ENCODE measurements around the gene BCLAF1. TPM values are rescaled to one million over a fixed set of nuclear protein-coding genes. Genes with fewer than 3 reads are reported as not detected.

BCLAF1 gene
- total RNA-seq, 2 experiments from 2014 or later = 166 to 223 TPM

DNA sequence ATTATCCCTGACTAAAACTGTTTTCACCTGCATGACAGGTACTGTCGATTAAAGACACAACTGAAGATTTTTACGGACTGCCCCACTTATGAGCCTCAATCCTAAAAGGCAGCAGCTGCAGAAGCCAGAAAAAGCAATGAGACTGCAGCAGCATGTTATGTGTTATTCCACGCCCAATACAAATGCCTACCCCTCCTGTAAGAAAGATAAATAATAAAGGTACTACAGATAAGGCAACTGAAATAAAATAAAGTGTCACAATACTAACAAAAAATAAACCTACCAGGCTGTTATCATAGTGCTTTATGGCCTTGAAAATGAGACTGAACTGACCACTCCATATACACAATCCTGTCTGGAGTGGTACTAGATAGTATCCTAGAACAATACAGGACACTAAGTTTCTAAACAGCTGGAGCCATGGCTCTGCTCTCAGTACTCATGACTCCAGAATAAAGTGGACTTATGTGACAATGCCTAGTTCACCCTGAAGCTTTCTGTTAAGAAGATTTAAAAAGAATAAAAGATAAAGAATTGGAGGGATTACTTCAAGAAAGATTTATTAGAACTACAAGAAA, 9.5 kb downstream of the BCLAF1 start:
- no peaks in the 10 kb centered on the region for H3K9me3 Mint-ChIP-seq (ENCODE audit: low read depth)
- H3K4me1 Mint-ChIP-seq = peaks cover 66% of the 10 kb centered on the region
- no peak overlapping the region for H3K4me3 Mint-ChIP-seq
- DNase-seq (no peak), ATAC-seq (no peak)
- CTCF ChIA-PET = interaction anchor here (0.8 to 1.0 kb wide), 2 partner anchors 8 to 10 kb away, joined by 3 read pairs; no protein-coding TSS in a partner anchor
- no peak overlapping the region for H3K27ac Mint-ChIP-seq
- peaks cover 52% of the 10 kb centered on the region for H3K36me3 Mint-ChIP-seq (ENCODE audit: low read depth)
- POLR2A ChIA-PET = no interaction called here
- intact Hi-C loops (cut with DNase I, micrococcal nuclease) = loop anchor here in 1 of 2 experiments (2.0 kb wide), 1 partner anchor 13 kb away; no protein-coding TSS in a partner anchor
- no peaks in the 10 kb centered on the region for H3K27me3 Mint-ChIP-seq

DNA sequence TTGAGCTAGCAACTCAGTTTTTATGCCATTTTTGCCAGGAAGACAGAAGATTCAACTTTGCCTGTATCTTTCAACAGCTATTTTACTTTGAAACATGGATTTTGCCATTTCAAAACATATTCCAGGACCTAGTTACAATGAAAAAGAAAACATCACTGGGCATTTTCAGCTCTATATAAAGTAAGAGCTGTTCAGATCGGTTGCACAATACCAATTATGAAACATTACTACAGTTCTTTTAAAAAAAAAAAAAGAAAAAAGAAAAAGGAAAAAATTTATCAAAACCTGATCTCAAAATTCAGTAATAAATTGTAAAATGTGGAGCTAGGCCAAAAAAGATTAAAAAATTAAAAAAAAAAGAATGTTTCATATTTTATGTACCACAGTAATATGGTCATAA, 15.6 kb downstream of the BCLAF1 start:
- Mint-ChIP-seq H3K4me3 (no peak overlapping the region), H3K9me3 (ENCODE audit: low read depth) (no peaks in the 10 kb centered on the region), H3K36me3 (ENCODE audit: low read depth) (peaks cover 66% of the 10 kb centered on the region), H3K27ac (peak overlapping the region; percentile 3), H3K4me1 (peaks cover 31% of the 10 kb centered on the region), H3K27me3 (no peaks in the 10 kb centered on the region)
- intact Hi-C loops (cut with DNase I, micrococcal nuclease) = no loop called here
- ChIA-PET CTCF (interaction anchor here (0.5 to 1.4 kb wide), 4 partner anchors 11 to 20 kb away, joined by 3 to 7 read pairs (median 4); no protein-coding TSS in a partner anchor), POLR2A (interaction anchor here (1.1 to 1.2 kb wide), 3 partner anchors 14 to 18 kb away, joined by 3 to 4 read pairs (median 4); partner anchors contain the start of gene BCLAF1)
- DNase-seq = no peak
- ATAC-seq = no peak

DNA sequence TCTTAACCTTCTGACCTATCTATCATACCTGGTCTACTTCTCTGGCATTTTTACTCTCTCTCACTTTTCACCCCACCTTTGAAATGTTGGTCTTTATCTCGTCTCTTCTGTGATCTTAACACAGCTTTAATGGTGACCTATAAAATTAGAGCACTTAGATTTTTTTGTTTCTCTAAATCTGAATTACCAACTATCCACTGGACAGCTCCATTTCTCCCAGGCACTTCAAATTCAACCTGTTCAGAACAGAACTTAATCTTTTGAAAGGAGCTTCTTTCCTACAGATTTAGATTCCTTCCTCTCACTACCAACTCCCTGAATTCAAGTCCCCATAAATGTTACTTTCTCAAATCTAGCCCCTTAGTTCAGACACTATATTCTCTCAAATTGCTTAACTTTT, 24.5 kb downstream of the BCLAF1 start:
- ATAC-seq (no peak), DNase-seq (no peak)
- intact Hi-C loops (cut with DNase I, micrococcal nuclease) = no loop called here
- Mint-ChIP-seq H3K4me3 (no peak overlapping the region), H3K36me3 (ENCODE audit: low read depth) (peaks cover 64% of the 10 kb centered on the region), H3K9me3 (ENCODE audit: low read depth) (no peaks in the 10 kb centered on the region), H3K4me1 (peaks cover 26% of the 10 kb centered on the region), H3K27me3 (no peaks in the 10 kb centered on the region), H3K27ac (peak overlapping the region; percentile 30)
- ChIA-PET POLR2A (interaction anchor here (0.9 kb wide), 1 partner anchor 10 kb away, joined by 4 read pairs; no protein-coding TSS in a partner anchor), CTCF (interaction anchor here (0.9 kb wide), 1 partner anchor 13 kb away, joined by 3 read pairs; no protein-coding TSS in a partner anchor)

DNA sequence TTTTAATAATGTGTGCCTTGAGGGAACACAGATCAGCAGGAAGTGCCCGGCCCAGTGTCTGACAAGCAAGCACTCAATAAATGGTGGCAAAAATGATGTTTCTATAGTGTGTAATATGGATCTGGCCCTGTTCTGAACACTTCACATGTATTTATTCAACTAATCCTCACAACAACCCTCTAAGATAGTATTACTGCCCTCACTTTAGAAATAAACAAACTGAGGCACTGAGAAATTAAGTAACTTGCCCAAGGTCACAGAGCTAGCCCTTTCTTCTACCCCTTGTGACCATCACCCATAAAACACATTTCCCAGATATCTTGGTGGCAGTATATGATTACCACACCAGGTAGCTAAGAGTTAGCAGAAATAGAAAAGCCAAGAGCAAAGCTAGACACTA, 26.7 kb downstream of the BCLAF1 start:
- Mint-ChIP-seq H3K4me3 (no peak overlapping the region), H3K4me1 (peaks cover 20% of the 10 kb centered on the region), H3K27ac (peak overlapping the region; percentile 2), H3K36me3 (ENCODE audit: low read depth) (peaks cover 65% of the 10 kb centered on the region), H3K27me3 (no peaks in the 10 kb centered on the region), H3K9me3 (ENCODE audit: low read depth) (no peaks in the 10 kb centered on the region)
- DNase-seq (no peak), ATAC-seq (no peak)
- ChIA-PET CTCF (interaction anchor here (1.0 to 1.5 kb wide), 3 partner anchors 11 to 55 kb away, joined by 3 to 7 read pairs (median 4); no protein-coding TSS in a partner anchor), POLR2A (no interaction called here)
- intact Hi-C loops (cut with DNase I, micrococcal nuclease) = no loop called here

DNA sequence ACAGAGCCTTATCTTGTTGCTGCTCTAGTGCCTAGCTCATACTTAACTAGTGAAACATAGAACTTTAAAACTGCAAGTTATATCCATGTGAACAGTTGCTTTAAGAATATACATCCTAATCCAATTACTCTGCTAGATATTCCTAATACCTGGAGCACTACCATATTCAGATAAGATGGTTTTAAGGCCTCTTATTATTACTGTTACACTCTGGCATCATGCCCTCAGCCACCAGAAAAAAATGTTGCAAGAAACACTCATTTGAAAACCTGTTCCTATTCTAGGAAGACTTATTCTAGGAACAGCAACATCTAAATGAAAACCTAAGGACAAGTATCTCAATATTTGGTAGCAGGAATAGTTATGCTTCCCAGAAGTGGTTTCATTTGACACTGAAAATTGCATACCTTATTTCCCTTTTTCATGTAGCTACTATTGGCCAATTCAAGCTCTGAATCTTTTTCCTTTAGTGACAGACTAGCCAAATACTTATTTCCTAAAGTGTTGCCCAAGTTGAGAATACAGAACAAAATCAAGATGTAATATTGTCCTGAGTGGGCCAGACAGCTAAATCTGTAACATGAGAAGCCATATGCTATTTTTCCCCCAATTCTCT, 34.7 kb downstream of the BCLAF1 start:
- Mint-ChIP-seq H3K9me3 (ENCODE audit: low read depth) (no peaks in the 10 kb centered on the region), H3K27ac (no peak overlapping the region), H3K36me3 (ENCODE audit: low read depth) (peaks cover 22% of the 10 kb centered on the region), H3K4me1 (peaks cover 30% of the 10 kb centered on the region), H3K27me3 (no peaks in the 10 kb centered on the region), H3K4me3 (no peak overlapping the region)
- intact Hi-C loops (cut with DNase I, micrococcal nuclease) = loop anchor here in 1 of 2 experiments (2.0 kb wide), 1 partner anchor 16 kb away; no protein-coding TSS in a partner anchor
- ChIA-PET CTCF (interaction anchor here (1.2 kb wide), 1 partner anchor 22 kb away, joined by 5 read pairs; no protein-coding TSS in a partner anchor), POLR2A (interaction anchor here (0.7 to 1.5 kb wide), 2 partner anchors 10 to 34 kb away, joined by 3 to 4 read pairs; partner anchors contain the start of gene BCLAF1)
- DNase-seq = no peak
- no peak for ATAC-seq

DNA sequence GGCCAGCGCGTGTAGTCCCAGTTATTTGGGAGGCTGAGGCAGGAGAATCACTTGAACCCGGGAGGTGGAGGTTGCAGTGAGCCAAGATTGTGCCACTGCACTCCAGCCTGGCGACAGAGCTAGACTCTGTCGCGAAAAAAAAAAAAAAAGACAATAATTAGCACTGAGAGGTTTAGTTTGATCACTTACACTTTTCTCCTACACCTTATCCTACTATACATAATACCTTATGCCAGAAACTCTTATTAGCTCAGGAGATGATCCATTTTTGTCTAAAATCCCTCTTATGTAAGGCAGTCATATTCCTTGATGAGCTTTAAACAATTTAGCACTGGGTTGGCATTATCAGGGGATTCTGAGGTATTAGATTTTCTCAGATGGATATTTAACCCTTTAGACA, 35.9 kb downstream of the BCLAF1 start:
- ChIA-PET POLR2A (interaction anchor here (0.6 to 2.4 kb wide), 3 partner anchors 17 to 751 kb away, joined by 3 to 10 read pairs (median 6); no protein-coding TSS in a partner anchor), CTCF (interaction anchor here (0.6 to 1.3 kb wide), 3 partner anchors 20 to 110 kb away, joined by 4 to 7 read pairs (median 5); no protein-coding TSS in a partner anchor)
- H3K4me1 Mint-ChIP-seq = peaks cover 39% of the 10 kb centered on the region
- no peaks in the 10 kb centered on the region for H3K27me3 Mint-ChIP-seq
- H3K36me3 Mint-ChIP-seq (ENCODE audit: low read depth) = peaks cover 21% of the 10 kb centered on the region
- DNase-seq = no peak
- H3K27ac Mint-ChIP-seq = no peak overlapping the region
- no peaks in the 10 kb centered on the region for H3K9me3 Mint-ChIP-seq (ENCODE audit: low read depth)
- H3K4me3 Mint-ChIP-seq = no peak overlapping the region
- no peak for ATAC-seq
- intact Hi-C loops (cut with DNase I, micrococcal nuclease) = loop anchor here in 1 of 2 experiments (2.0 kb wide), 1 partner anchor 17 kb away; no protein-coding TSS in a partner anchor

DNA sequence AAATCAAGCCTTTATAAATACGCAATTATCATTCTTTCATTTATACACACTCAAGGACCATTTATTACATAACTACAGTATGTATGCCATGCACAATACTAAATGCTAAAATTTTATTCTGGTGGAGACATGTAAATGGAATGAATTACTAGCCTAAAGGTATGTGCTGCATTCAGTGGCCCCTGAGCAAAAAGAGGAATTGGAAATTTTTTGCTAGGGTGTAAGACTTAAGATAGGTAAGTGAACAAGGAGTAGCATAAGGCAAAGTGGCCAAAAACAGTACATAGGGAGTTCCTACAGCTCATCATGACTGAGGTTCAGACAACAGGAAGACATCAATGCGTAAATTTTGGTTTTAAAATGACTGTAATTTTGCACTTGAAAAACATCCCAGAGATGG, 37.2 kb downstream of the BCLAF1 start:
- intact Hi-C loops (cut with DNase I, micrococcal nuclease) = no loop called here
- H3K27ac Mint-ChIP-seq = no peak overlapping the region
- H3K4me3 Mint-ChIP-seq = no peak overlapping the region

DNA sequence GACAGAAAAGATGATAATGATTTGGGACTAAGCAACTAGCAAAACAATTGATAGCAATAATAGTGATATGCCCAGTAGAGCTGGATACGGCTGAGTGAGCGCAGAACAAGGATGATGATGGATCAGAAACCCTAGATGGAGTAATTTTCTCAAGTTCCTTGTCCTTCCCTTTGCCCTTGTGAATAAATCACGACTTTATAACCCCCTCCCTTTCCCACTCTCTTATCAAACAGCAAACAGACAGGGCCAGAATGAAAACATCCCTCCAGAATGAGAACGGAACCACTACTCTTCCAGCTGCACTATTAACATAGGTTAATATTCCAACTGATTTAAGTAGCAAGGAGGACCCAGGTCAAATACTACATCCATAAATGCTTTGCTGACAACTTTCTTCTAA, 38.3 kb downstream of the BCLAF1 start:
- Mint-ChIP-seq H3K4me1 (peaks cover 42% of the 10 kb centered on the region), H3K27me3 (no peaks in the 10 kb centered on the region), H3K9me3 (ENCODE audit: low read depth) (no peaks in the 10 kb centered on the region), H3K36me3 (ENCODE audit: low read depth) (peaks cover 31% of the 10 kb centered on the region), H3K4me3 (peak overlapping the region; percentile 98), H3K27ac (no peak overlapping the region)
- ChIA-PET POLR2A (interaction anchor here (0.6 to 3.8 kb wide), 2 partner anchors 38 to 767 kb away, joined by 5 to 48 read pairs; partner anchors contain the start of gene BCLAF1), CTCF (interaction anchor here (0.8 to 1.7 kb wide), 7 partner anchors 11 to 66 kb away, joined by 3 to 9 read pairs (median 4); partner anchors contain the start of gene BCLAF1)
- no peak for DNase-seq
- no peak for ATAC-seq
- intact Hi-C loops (cut with DNase I, micrococcal nuclease) = no loop called here

More for the DNA sequence above, 37.2 kb downstream of the BCLAF1 start:
- Mint-ChIP-seq H3K27me3 (no peaks in the 10 kb centered on the region), H3K36me3 (ENCODE audit: low read depth) (peaks cover 27% of the 10 kb centered on the region), H3K9me3 (ENCODE audit: low read depth) (no peaks in the 10 kb centered on the region), H3K4me1 (peaks cover 42% of the 10 kb centered on the region)
- DNase-seq (no peak), ATAC-seq (no peak)
- POLR2A ChIA-PET = interaction anchor here (2.4 kb wide), 1 partner anchor 35 kb away, joined by 10 read pairs; no protein-coding TSS in a partner anchor
- CTCF ChIA-PET = interaction anchor here (0.8 to 1.3 kb wide), 5 partner anchors 11 to 33 kb away, joined by 3 to 5 read pairs (median 4); no protein-coding TSS in a partner anchor

DNA sequence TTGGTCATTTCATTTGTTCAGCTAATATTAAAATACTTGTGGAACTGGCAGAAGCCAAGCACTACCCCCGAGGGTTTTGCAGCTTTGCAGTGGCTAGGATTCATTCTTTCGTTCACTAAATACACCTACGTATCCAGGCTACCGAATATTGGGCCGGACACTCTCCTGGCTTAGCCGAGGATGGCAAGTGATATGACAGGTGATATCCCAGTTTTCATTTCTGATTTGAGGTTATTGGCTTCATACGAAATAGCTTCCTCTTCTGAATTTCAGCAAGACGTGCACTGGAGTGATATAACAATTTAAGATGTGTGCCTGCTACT, 39.0 kb downstream of the BCLAF1 start:
- Mint-ChIP-seq H3K4me3 (peak overlapping the region; percentile 98), H3K36me3 (ENCODE audit: low read depth) (peaks cover 31% of the 10 kb centered on the region), H3K27me3 (no peaks in the 10 kb centered on the region), H3K4me1 (peaks cover 42% of the 10 kb centered on the region), H3K27ac (peak overlapping the region; percentile 90), H3K9me3 (ENCODE audit: low read depth) (no peaks in the 10 kb centered on the region)
- ATAC-seq (peak; percentile 10), DNase-seq (no peak)
- CTCF ChIA-PET = interaction anchor here (0.9 to 1.9 kb wide), 6 partner anchors 11 to 67 kb away, joined by 3 to 9 read pairs (median 4); partner anchors contain the start of gene BCLAF1
- intact Hi-C loops (cut with DNase I, micrococcal nuclease) = loop anchor here (1.0 kb wide), 4 partner anchors 39 to 572 kb away; partner anchors contain the start of genes BCLAF1 (in 2 of the 2), MAP7 (in 1 of the 2) and PEX7 (in 1 of the 2)
- POLR2A ChIA-PET = interaction anchor here (0.5 to 3.8 kb wide), 10 partner anchors 10 to 866 kb away, joined by 3 to 48 read pairs (median 5); partner anchors contain the start of gene BCLAF1

DNA sequence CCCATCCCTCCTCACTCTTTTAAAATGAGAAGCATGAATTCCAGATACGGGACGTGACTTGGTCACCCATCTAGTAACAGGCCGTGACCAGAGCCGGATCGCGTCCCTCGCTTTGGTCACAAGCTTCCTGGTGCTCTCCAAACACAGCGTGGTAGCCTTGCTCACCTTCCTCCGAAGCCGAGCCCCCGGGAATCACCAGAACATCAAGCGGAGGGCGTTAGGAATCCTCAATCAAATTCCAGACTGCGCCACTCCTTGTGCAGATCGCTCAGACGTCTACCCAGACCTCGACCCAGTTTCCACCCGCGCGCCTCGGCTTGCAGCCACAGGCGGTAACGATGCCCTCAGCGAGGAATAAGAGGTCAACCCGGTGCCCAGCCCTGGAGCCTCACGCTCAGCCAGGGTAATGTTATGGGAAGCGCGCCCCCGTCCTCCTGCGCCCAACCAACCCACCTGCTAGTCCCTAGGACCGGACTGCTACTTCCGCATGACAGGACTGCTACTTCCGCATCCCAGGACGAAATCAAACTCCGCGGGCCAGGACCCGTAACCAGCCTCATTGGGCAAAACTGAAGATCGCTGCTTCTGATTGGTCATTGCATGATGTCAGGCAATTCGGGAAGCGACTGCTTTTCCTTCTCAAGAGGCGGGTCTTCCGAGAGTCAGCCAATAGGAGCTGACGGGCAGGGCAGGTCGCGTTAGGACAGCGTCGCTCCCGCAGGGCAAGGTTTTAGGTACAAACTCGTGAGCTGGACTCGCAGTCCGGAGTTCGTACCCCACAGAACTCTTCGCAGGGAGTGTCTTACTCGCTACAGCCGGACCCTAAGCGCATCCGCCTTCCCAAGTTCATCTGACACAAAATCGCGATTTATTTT, 39.6 kb downstream of the BCLAF1 start, which contains the start of gene MTFR2:
Gene MTFR2, minus strand, starts transcription at position 501 of the 875 bp plus-strand sequence. CDS start 1,212 bp downstream, outside the sequence.
- H3K27me3 Mint-ChIP-seq = no peaks in the 10 kb centered on the region
- peak within 1 kb of the TSS; percentile 98 for H3K4me3 Mint-ChIP-seq
- CTCF ChIA-PET = interaction anchor here (0.6 to 1.9 kb wide), 7 partner anchors 10 to 714 kb away, joined by 3 to 9 read pairs (median 4); partner anchors contain the start of gene BCLAF1
- ATAC-seq (peak; percentile 94), DNase-seq (peak; percentile 95)
- H3K36me3 Mint-ChIP-seq (ENCODE audit: low read depth) = peaks cover 31% of the 10 kb centered on the region
- peaks cover 42% of the 10 kb centered on the region for H3K4me1 Mint-ChIP-seq
- H3K9me3 Mint-ChIP-seq (ENCODE audit: low read depth) = no peaks in the 10 kb centered on the region
- POLR2A ChIA-PET = interaction anchor here (0.5 to 3.8 kb wide), 12 partner anchors 10 to 867 kb away, joined by 3 to 48 read pairs (median 5); partner anchors contain the start of gene BCLAF1
- intact Hi-C loops (cut with DNase I, micrococcal nuclease) = loop anchor here (1.0 kb wide), 4 partner anchors 39 to 572 kb away; partner anchors contain the start of genes BCLAF1 (in 2 of the 2), MAP7 (in 1 of the 2) and PEX7 (in 1 of the 2)
- peak within 1 kb of the TSS; percentile 90 for H3K27ac Mint-ChIP-seq

Measured in activated CD4-positive, alpha-beta T cell treated with anti-CD3 and anti-CD28 coated beads for 36 hours (primary cell).